ENCODE measurements around the gene HOXD3. TPM values are rescaled to one million over a fixed set of nuclear protein-coding genes. Genes with fewer than 3 reads are reported as not detected.
A peak's percentile ranks its signal among the peaks of the same experiment; 100 is the strongest.

Gene HOXD3
- total and polyA plus RNA-seq, 2 experiments from 2014 or later = not detected

DNA sequence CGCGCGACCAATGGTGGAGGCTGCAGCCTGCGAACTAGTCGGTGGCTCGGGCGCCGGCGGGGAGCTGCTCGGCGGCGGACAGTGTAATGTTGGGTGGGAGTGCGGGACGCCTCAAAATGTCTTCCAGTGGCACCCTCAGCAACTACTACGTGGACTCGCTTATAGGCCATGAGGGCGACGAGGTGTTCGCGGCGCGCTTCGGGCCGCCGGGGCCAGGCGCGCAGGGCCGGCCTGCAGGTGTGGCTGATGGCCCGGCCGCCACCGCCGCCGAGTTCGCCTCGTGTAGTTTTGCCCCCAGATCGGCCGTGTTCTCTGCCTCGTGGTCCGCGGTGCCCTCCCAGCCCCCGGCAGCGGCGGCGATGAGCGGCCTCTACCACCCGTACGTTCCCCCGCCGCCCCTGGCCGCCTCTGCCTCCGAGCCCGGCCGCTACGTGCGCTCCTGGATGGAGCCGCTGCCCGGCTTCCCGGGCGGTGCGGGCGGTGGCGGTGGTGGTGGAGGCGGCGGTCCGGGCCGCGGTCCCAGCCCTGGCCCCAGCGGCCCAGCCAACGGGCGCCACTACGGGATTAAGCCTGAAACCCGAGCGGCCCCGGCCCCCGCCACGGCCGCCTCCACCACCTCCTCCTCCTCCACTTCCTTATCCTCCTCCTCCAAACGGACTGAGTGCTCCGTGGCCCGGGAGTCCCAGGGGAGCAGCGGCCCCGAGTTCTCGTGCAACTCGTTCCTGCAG lies 34.3 kb upstream of the HOXD3 start, which contains the start of gene HOXD9 (continued):
- TF ChIP-seq, protein P1, sequence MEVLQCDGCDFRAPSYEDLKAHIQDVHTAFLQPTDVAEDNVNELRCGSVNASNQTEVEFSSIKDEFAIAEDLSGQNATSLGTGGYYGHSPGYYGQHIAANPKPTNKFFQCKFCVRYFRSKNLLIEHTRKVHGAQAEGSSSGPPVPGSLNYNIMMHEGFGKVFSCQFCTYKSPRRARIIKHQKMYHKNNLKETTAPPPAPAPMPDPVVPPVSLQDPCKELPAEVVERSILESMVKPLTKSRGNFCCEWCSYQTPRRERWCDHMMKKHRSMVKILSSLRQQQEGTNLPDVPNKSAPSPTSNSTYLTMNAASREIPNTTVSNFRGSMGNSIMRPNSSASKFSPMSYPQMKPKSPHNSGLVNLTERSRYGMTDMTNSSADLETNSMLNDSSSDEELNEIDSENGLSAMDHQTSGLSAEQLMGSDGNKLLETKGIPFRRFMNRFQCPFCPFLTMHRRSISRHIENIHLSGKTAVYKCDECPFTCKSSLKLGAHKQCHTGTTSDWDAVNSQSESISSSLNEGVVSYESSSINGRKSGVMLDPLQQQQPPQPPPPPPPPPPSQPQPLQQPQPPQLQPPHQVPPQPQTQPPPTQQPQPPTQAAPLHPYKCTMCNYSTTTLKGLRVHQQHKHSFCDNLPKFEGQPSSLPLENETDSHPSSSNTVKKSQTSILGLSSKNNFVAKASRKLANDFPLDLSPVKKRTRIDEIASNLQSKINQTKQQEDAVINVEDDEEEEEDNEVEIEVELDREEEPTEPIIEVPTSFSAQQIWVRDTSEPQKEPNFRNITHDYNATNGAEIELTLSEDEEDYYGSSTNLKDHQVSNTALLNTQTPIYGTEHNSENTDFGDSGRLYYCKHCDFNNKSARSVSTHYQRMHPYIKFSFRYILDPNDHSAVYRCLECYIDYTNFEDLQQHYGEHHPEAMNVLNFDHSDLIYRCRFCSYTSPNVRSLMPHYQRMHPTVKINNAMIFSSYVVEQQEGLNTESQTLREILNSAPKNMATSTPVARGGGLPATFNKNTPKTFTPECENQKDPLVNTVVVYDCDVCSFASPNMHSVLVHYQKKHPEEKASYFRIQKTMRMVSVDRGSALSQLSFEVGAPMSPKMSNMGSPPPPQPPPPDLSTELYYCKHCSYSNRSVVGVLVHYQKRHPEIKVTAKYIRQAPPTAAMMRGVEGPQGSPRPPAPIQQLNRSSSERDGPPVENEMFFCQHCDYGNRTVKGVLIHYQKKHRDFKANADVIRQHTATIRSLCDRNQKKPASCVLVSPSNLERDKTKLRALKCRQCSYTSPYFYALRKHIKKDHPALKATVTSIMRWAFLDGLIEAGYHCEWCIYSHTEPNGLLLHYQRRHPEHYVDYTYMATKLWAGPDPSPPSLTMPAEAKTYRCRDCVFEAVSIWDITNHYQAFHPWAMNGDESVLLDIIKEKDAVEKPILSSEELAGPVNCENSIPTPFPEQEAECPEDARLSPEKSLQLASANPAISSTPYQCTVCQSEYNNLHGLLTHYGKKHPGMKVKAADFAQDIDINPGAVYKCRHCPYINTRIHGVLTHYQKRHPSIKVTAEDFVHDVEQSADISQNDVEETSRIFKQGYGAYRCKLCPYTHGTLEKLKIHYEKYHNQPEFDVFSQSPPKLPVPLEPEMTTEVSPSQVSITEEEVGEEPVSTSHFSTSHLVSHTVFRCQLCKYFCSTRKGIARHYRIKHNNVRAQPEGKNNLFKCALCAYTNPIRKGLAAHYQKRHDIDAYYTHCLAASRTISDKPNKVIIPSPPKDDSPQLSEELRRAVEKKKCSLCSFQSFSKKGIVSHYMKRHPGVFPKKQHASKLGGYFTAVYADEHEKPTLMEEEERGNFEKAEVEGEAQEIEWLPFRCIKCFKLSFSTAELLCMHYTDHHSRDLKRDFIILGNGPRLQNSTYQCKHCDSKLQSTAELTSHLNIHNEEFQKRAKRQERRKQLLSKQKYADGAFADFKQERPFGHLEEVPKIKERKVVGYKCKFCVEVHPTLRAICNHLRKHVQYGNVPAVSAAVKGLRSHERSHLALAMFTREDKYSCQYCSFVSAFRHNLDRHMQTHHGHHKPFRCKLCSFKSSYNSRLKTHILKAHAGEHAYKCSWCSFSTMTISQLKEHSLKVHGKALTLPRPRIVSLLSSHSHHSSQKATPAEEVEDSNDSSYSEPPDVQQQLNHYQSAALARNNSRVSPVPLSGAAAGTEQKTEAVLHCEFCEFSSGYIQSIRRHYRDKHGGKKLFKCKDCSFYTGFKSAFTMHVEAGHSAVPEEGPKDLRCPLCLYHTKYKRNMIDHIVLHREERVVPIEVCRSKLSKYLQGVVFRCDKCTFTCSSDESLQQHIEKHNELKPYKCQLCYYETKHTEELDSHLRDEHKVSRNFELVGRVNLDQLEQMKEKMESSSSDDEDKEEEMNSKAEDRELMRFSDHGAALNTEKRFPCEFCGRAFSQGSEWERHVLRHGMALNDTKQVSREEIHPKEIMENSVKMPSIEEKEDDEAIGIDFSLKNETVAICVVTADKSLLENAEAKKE (CRISPR knock-in tag; IDR thresholded peaks at IDR 0.05) = no peak
- no peak for TF ChIP-seq NANOG (IDR thresholded peaks at IDR 0.05; ENCODE audit: borderline replicate concordance)
- TF ChIP-seq, protein P2, sequence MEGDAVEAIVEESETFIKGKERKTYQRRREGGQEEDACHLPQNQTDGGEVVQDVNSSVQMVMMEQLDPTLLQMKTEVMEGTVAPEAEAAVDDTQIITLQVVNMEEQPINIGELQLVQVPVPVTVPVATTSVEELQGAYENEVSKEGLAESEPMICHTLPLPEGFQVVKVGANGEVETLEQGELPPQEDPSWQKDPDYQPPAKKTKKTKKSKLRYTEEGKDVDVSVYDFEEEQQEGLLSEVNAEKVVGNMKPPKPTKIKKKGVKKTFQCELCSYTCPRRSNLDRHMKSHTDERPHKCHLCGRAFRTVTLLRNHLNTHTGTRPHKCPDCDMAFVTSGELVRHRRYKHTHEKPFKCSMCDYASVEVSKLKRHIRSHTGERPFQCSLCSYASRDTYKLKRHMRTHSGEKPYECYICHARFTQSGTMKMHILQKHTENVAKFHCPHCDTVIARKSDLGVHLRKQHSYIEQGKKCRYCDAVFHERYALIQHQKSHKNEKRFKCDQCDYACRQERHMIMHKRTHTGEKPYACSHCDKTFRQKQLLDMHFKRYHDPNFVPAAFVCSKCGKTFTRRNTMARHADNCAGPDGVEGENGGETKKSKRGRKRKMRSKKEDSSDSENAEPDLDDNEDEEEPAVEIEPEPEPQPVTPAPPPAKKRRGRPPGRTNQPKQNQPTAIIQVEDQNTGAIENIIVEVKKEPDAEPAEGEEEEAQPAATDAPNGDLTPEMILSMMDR (conservative IDR thresholded peaks at IDR 0.05; ENCODE audit: low read depth in 2 of 2) = no peak
- no peak for TF ChIP-seq JUNB (IDR thresholded peaks at IDR 0.05; ENCODE audit: unreplicated experiment)
- TF ChIP-seq EZH2 (IDR thresholded peaks at IDR 0.05; ENCODE audit: low read depth, unreplicated experiment) = peak; percentile 93
